GM19438 (cell line): ENCODE measurements around the gene KIR2DL1.
"Not testable (repeated sequence)": the region's sequence is repeated elsewhere in the genome, so short reads cannot be mapped to it uniquely, and the experiment has no call there.

Experiments used
- ATAC-seq: cut with Tn5 transposase; IDR thresholded peaks from one replicate; pipeline ENCODE4 v1.9.1; 2021; ENCODE audit warnings: low read depth; ENCODE audit not compliant: unreplicated experiment

The KIR2DL1 gene

GRCh38 chr19:54816251-54816650 lies 46.7 kb downstream of the KIR2DL1 start, which contains the start of gene KIR3DL1:
KIR3DL1 (plus strand) TSS chr19:54816468.
- ATAC-seq: not testable (repeated sequence)

GRCh38 chr19:54817670-54818536 lies 48.3 kb downstream of the KIR2DL1 start:
- ATAC-seq: no peak

GRCh38 chr19:54824416-54824815 lies 54.8 kb downstream of the KIR2DL1 start:
- not testable (repeated sequence) for ATAC-seq

GRCh38 chr19:54825326-54825725 lies 55.7 kb downstream of the KIR2DL1 start:
- ATAC-seq: not testable (repeated sequence)

- not testable (repeated sequence) for ATAC-seq
Measured at GRCh38 chr19:54828064-54828463, 58.5 kb downstream of the KIR2DL1 start.

GRCh38 chr19:54832496-54832895 lies 62.9 kb downstream of the KIR2DL1 start, which contains the start of gene KIR2DS4:
KIR2DS4 (plus strand) TSS chr19:54832676.
- not testable (repeated sequence) for ATAC-seq
